ENCODE measurements around the gene POP4.

DNA sequence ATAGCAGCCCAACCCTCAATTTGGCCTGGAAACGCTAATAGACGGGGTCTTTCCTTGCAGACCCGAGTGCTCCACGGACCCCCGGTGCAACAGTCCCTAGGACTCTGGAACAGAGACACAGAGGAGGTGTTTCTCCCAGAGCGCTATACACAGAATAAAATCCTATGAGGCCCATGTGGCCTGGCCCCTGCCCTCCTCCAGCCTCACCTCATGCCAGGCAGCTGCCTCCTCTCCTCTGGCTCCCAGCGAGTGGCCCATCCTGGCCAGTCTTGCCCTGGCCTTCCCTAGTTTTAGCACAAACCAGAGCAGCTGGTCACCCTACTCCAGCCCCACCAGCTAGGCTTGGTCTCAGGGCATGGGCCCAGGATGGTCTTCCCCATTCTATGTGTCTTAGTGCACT lies 20.3 kb downstream of the POP4 start:
- TF ChIP-seq, protein P1, sequence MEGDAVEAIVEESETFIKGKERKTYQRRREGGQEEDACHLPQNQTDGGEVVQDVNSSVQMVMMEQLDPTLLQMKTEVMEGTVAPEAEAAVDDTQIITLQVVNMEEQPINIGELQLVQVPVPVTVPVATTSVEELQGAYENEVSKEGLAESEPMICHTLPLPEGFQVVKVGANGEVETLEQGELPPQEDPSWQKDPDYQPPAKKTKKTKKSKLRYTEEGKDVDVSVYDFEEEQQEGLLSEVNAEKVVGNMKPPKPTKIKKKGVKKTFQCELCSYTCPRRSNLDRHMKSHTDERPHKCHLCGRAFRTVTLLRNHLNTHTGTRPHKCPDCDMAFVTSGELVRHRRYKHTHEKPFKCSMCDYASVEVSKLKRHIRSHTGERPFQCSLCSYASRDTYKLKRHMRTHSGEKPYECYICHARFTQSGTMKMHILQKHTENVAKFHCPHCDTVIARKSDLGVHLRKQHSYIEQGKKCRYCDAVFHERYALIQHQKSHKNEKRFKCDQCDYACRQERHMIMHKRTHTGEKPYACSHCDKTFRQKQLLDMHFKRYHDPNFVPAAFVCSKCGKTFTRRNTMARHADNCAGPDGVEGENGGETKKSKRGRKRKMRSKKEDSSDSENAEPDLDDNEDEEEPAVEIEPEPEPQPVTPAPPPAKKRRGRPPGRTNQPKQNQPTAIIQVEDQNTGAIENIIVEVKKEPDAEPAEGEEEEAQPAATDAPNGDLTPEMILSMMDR (IDR thresholded peaks at IDR 0.05): no peak
- no peak for TF ChIP-seq POLR2A (IDR thresholded peaks at IDR 0.05)

Measured in thyroid gland (tissue), 4 donors.